K562 (cell line): ENCODE measurements around the gene LCE7A. TPM values are rescaled to one million over a fixed set of nuclear protein-coding genes. Genes with fewer than 3 reads are reported as not detected.

Source experiments
- ATAC-seq: fragments of 200-7000 bp; cut with Tn5 transposase; 3 replicates; pipeline ENCODE4 v1.9.1; 2020; ENCODE audit warnings: moderate library complexity
- BruUV-seq: library from RNA; stranded (reverse); fragments of 400-500 nt; replicated peaks from 2 replicates; lab custom pipeline; 2021; lab: Mats Ljungman, UMichigan
- CTCF ChIA-PET: fragments of 300-600 bp; formaldehyde crosslinking; extraction: SDS; loops from one replicate; lab custom pipeline; 2021; ENCODE audit warnings: low intra/inter-chr PET ratio; lab: Yijun Ruan, JAX
- POLR2A ChIA-PET: fragments of 300-600, 350-650 bp; sonication (Branson Sonifier 250); formaldehyde crosslinking; extraction: SDS; loops from one replicate; lab custom pipeline; 2021; ENCODE audit warnings: antibody characterized with exemption, inconsistent platforms; lab: Yijun Ruan, JAX
- DNase-seq, 4 experiments: peaks; one replicate each; pipeline versions ENCODE4 v3.0.0 to v3.0.0-alpha.2; 2011 to 2018; ENCODE audit warnings: low spot score in 3 of 4, mixed read lengths in 3 of 4; ENCODE audit errors: extremely low read depth in 1 of 4
- FAIRE-seq: peaks from 2 replicates; lab custom pipeline; 2011; peaks lifted over from hg19 to GRCh38; lab: Jason Lieb, UNC
- H2AFZ ChIP-seq: 2 replicates; pipeline ENCODE4 v1.6.0; 2011; ENCODE audit warnings: low read depth, low read length, control low read depth, inconsistent platforms
- H3K27ac ChIP-seq: fragments of 200-600 bp; 3 replicates; pipeline ENCODE4 v1.8.0; 2011; ENCODE audit warnings: low read depth, mild to moderate bottlenecking, control low read depth, inconsistent platforms, low read length, moderate library complexity, mixed read lengths; ENCODE audit errors: extremely low read depth
- H3K27me3 ChIP-seq, 2 experiments: fragments of 300-600 bp in 1 of 2; 2 replicates in 1 of 2; 3 replicates in 1 of 2; pipeline versions ENCODE4 v1.6.0 to v1.8.0; 2011; ENCODE audit warnings: inconsistent platforms in 2 of 2, low read length in 2 of 2, mild to moderate bottlenecking in 1 of 2, mixed read lengths in 1 of 2, moderate library complexity in 1 of 2; ENCODE audit not compliant: control insufficient read depth in 2 of 2, insufficient read depth in 2 of 2
- H3K36me3 ChIP-seq: fragments of 300-600 bp; 3 replicates; pipeline ENCODE4 v1.8.0; 2011; ENCODE audit warnings: mild to moderate bottlenecking, low read length, inconsistent platforms; ENCODE audit not compliant: control insufficient read depth, insufficient read depth
- H3K4me1 ChIP-seq, 2 experiments: fragments of 200-600 bp in 1 of 2; replicated peaks in 1 of 2; 2 replicates in 1 of 2; 3 replicates in 1 of 2; pipeline versions ENCODE4 v1.5.1 to v1.8.0; 2011; ENCODE audit warnings: inconsistent platforms in 2 of 2, low read length in 2 of 2, mild to moderate bottlenecking in 1 of 2, mixed read lengths in 1 of 2, moderate library complexity in 1 of 2; ENCODE audit not compliant: control insufficient read depth in 2 of 2, insufficient read depth in 2 of 2
- H3K4me2 ChIP-seq: 2 replicates; pipeline ENCODE4 v1.6.1; 2011; ENCODE audit warnings: low read length, control low read depth, inconsistent platforms, mixed read lengths; ENCODE audit not compliant: insufficient read depth
- H3K4me3 ChIP-seq: fragments of 200-600 bp; sonication (generic), shearing (Covaris generic); 2 replicates; pipeline ENCODE4 v1.5.1; 2016; ENCODE audit warnings: control low read depth, inconsistent platforms
- H3K79me2 ChIP-seq: fragments of 200-600 bp; 3 replicates; pipeline ENCODE4 v1.8.0; 2011; ENCODE audit warnings: low read length, inconsistent platforms; ENCODE audit not compliant: control insufficient read depth, insufficient read depth
- H3K9ac ChIP-seq, 2 experiments: 2 replicates each; pipeline versions ENCODE4 v1.6.0 to v1.6.1; 2011; ENCODE audit warnings: low read depth in 2 of 2, low read length in 2 of 2, control low read depth in 1 of 2, inconsistent platforms in 1 of 2, mild to moderate bottlenecking in 1 of 2, mixed read lengths in 1 of 2; ENCODE audit not compliant: insufficient read depth in 1 of 2
- H3K9me1 ChIP-seq: one replicate; pipeline ENCODE4 v1.6.0; 2011; ENCODE audit warnings: inconsistent platforms, mild to moderate bottlenecking, low read length, moderate library complexity; ENCODE audit not compliant: control insufficient read depth, insufficient read depth
- H3K9me3 ChIP-seq: replicated peaks from 2 replicates; pipeline ENCODE4 v1.5.1; 2011; ENCODE audit warnings: low read depth, low read length, inconsistent platforms; ENCODE audit not compliant: control insufficient read depth, insufficient read depth
- H4K20me1 ChIP-seq: replicated peaks from 2 replicates; pipeline ENCODE4 v1.6.1; 2011; ENCODE audit warnings: low read length, inconsistent platforms, mixed read lengths; ENCODE audit not compliant: control insufficient read depth, insufficient read depth
- CXXC5 ChIP-seq: fragments of 250-450 bp; sonication (Bioruptor Pico); IDR thresholded peaks from 2 replicates; pipeline ENCODE4 v1.8.0; 2022; ENCODE audit warnings: inconsistent platforms, mild to moderate bottlenecking, moderate library complexity
- ETV6 ChIP-seq, 3 experiments: fragments of 150-350 bp in 1 of 3; sonication (generic) in 1 of 3; formaldehyde crosslinking in 1 of 3; IDR thresholded peaks; 2 replicates each; pipeline versions ENCODE4 v1.6.1 to v1.8.0; 2014 to 2022; ENCODE audit warnings: borderline replicate concordance in 2 of 3, low read depth in 2 of 3, antibody characterized with exemption in 1 of 3, low read length in 1 of 3, mild to moderate bottlenecking in 1 of 3, missing genetic modification reagents in 1 of 3
- HNRNPLL ChIP-seq: fragments of 200-400 bp; formaldehyde crosslinking; IDR thresholded peaks from 2 replicates; pipeline ENCODE4 v1.6.1; 2017; ENCODE audit warnings: low read length, low read depth, mild to moderate bottlenecking; ENCODE audit not compliant: poor library complexity, severe bottlenecking
- JUND ChIP-seq, 2 experiments: IDR thresholded peaks; 2 replicates in 1 of 2; 3 replicates in 1 of 2; pipeline ENCODE4 v1.6.1; 2011; ENCODE audit warnings: borderline replicate concordance in 2 of 2, low read depth in 2 of 2, low read length in 2 of 2, improper control_type of control experiment in 1 of 2, missing biosample characterization in 1 of 2, missing genetic modification characterization in 1 of 2, missing genetic modification reagents in 1 of 2
- LCOR ChIP-seq: sonication (generic); formaldehyde crosslinking; IDR thresholded peaks from 2 replicates; pipeline ENCODE4 v1.8.0; 2022; ENCODE audit warnings: mild to moderate bottlenecking, missing genetic modification reagents
- MTA1 ChIP-seq: fragments of 450-650 bp; IDR thresholded peaks from 2 replicates; pipeline ENCODE4 v1.6.1; 2017; ENCODE audit warnings: borderline replicate concordance
- POLR3G ChIP-seq: IDR thresholded peaks from 2 replicates; pipeline ENCODE4 v1.6.1; 2011; ENCODE audit not compliant: insufficient read length, insufficient replicate concordance; ENCODE audit errors: extremely low read depth
- RAD21 ChIP-seq, 2 experiments: fragments of 250-450 bp in 1 of 2; fragments of 450-650 bp in 1 of 2; sonication (Bioruptor Pico) in 1 of 2; formaldehyde crosslinking in 1 of 2; IDR thresholded peaks in 1 of 2; conservative IDR thresholded peaks in 1 of 2; 2 replicates each; pipeline versions ENCODE4 v1.4.0 to v1.8.0; 2020 to 2022; ENCODE audit warnings: mild to moderate bottlenecking in 2 of 2, moderate library complexity in 1 of 2
- SMAD3 ChIP-seq: fragments of 450-650 bp; formaldehyde crosslinking; conservative IDR thresholded peaks from 2 replicates; pipeline ENCODE4 v1.4.0; 2020; ENCODE audit warnings: mild to moderate bottlenecking
- SMARCA4 ChIP-seq: fragments of 450-650 bp; IDR thresholded peaks from 2 replicates; pipeline ENCODE4 v1.6.1; 2016
- ZNF133 ChIP-seq: fragments of 250-450 bp; sonication (Bioruptor Pico); IDR thresholded peaks from 2 replicates; pipeline ENCODE4 v1.4.0; 2020; ENCODE audit warnings: mild to moderate bottlenecking
- in situ Hi-C: fragments of 300-500 bp; cut with MboI; formaldehyde crosslinking; loops from 4 replicates; pipeline ENCODE4 v1.15.0; 2018; ENCODE audit warnings: inconsistent platforms, mixed read lengths
- intact Hi-C: fragments of 100-400 bp; cut with micrococcal nuclease; formaldehyde crosslinking; loops from 2 replicates; pipeline ENCODE4 v1.14.2; 2022
- polyA plus RNA-seq, 8 experiments: library from polyadenylated mRNA; depleted of rRNA in 4 of 8; stranded (reverse) in 5 of 8; unstranded in 3 of 8; fragments of >200 nt; fragmentation: Nextera tagmentation in 2 of 8; fragmentation: Illumina TruSeq in 1 of 8; extraction: Ambion mirVana in 2 of 8; extraction: Trizol in 1 of 8; gene quantifications; 2 replicates each; pipeline versions ENCODE4 v1.2.1 to v1.2.3, GENCODE V29; 2011 to 2014; ENCODE audit warnings: inconsistent platforms in 1 of 8, missing spikeins in 1 of 8
- total RNA-seq, 7 experiments: library from RNA; depleted of rRNA in 6 of 7; stranded (reverse); fragments of >200 nt in 6 of 7; fragmentation: Illumina TruSeq in 2 of 7; extraction: Trizol in 2 of 7; gene quantifications; 2 replicates each; pipeline versions ENCODE4 v1.2.1 to v1.2.3, GENCODE V29; 2011 to 2021; ENCODE audit warnings: low replicate concordance in 1 of 7
- TF ChIP-seq, protein P1 (sequence below): IDR thresholded peaks from 2 replicates; pipeline ENCODE4 v1.6.1; 2011; ENCODE audit warnings: borderline replicate concordance, low read depth, mild to moderate bottlenecking, moderate library complexity, low read length; ENCODE audit not compliant: insufficient read depth, poor library complexity, severe bottlenecking
- TF ChIP-seq, protein P2 (sequence below): fragments of 450-650 bp; conservative IDR thresholded peaks from 2 replicates; pipeline ENCODE4 v1.6.1; 2016; ENCODE audit warnings: missing genetic modification characterization, low read depth, mild to moderate bottlenecking, control low read depth, missing compliant biosample characterization
- TF ChIP-seq, protein P3 (sequence below): fragments of 250-450 bp; sonication (Bioruptor Pico); IDR thresholded peaks from 2 replicates; pipeline ENCODE4 v1.5.0; 2021
- TF ChIP-seq, protein P4 (sequence below): sonication (generic); formaldehyde crosslinking; IDR thresholded peaks from 2 replicates; pipeline ENCODE4 v1.8.1; 2023; ENCODE audit warnings: mild to moderate bottlenecking, missing genetic modification reagents, moderate library complexity

The LCE7A gene
- total and polyA plus RNA-seq, 9 of the 15 experiments (the other 6 are each of a cell fraction or from before 2014, with no cell fraction given): not detected

DNA sequence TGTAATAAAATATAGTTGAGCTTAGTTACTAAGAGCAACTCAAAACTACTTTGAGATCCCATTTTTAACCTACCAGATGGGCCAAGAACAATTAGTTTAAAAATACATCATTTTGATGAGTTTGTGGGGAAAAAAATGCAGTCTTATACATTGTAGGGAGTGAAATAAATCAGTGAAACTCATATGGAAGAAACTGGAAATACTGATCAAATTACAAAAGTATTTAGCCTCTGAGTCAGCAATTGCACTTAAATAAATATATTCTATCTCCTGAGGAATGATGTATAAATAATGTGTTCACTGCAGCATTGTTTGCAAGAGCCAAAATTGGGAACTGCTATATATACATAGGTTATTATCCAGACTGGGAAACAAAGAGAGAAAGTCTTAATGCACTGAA is 13.7 kb downstream of the LCE7A start:
- H2AFZ ChIP-seq: no peak overlapping the region
- no peaks in the 10 kb centered on the region for H3K36me3 ChIP-seq
- in situ Hi-C loops (loop anchor here (10.0 kb wide), 2 partner anchors 321 to 351 kb away; no protein-coding TSS in a partner anchor), intact Hi-C loops (loop anchor here (5.0 to 10.0 kb wide), 2 partner anchors 319 to 351 kb away; no protein-coding TSS in a partner anchor)
- no peak overlapping the region for H3K9ac ChIP-seq
- no peak for FAIRE-seq
- no peaks in the 10 kb centered on the region for H3K4me1 ChIP-seq
- no peaks in the 10 kb centered on the region for H4K20me1 ChIP-seq
- CTCF ChIA-PET: interaction anchor here (0.8 kb wide), 1 partner anchor 349 kb away, joined by 3 read pairs; no protein-coding TSS in a partner anchor
- no TSS peak for BruUV-seq
- H3K79me2 ChIP-seq: no peaks in the 10 kb centered on the region
- ATAC-seq: no peak
- no peaks in the 10 kb centered on the region for H3K9me1 ChIP-seq
- no peak for DNase-seq
- POLR2A ChIA-PET: no interaction called here
- H3K4me3 ChIP-seq: no peak overlapping the region
- H3K27me3 ChIP-seq: no peaks in the 10 kb centered on the region; a peak in 1 of 5 replicates
- H3K9me3 ChIP-seq: no peaks in the 10 kb centered on the region
- no peak overlapping the region for H3K4me2 ChIP-seq
- no peak overlapping the region for H3K27ac ChIP-seq
- TF ChIP-seq, protein P1, sequence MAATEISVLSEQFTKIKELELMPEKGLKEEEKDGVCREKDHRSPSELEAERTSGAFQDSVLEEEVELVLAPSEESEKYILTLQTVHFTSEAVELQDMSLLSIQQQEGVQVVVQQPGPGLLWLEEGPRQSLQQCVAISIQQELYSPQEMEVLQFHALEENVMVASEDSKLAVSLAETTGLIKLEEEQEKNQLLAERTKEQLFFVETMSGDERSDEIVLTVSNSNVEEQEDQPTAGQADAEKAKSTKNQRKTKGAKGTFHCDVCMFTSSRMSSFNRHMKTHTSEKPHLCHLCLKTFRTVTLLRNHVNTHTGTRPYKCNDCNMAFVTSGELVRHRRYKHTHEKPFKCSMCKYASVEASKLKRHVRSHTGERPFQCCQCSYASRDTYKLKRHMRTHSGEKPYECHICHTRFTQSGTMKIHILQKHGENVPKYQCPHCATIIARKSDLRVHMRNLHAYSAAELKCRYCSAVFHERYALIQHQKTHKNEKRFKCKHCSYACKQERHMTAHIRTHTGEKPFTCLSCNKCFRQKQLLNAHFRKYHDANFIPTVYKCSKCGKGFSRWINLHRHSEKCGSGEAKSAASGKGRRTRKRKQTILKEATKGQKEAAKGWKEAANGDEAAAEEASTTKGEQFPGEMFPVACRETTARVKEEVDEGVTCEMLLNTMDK: no peak
- TF ChIP-seq HNRNPLL: no peak
- no peak for TF ChIP-seq JUND (IDR thresholded peaks at IDR 0.05; ENCODE audit: borderline replicate concordance, low read depth, low read length)
- no peak for TF ChIP-seq JUND (tag; IDR thresholded peaks at IDR 0.05; ENCODE audit: borderline replicate concordance, low read depth, low read length)
- TF ChIP-seq ETV6 (IDR thresholded peaks at IDR 0.05; ENCODE audit: borderline replicate concordance in 1 of 2, low read depth in 2 of 2, low read length in 1 of 2): no peak
- TF ChIP-seq ETV6 (CRISPR knock-in tag; IDR thresholded peaks at IDR 0.05; ENCODE audit: borderline replicate concordance): no peak
- TF ChIP-seq LCOR (CRISPR knock-in tag): no peak
- TF ChIP-seq CXXC5 (CRISPR knock-in tag): no peak
- TF ChIP-seq RAD21 (CRISPR knock-in tag; conservative IDR thresholded peaks at IDR 0.05 in 1 of 2, IDR thresholded peaks at IDR 0.05 in 1 of 2): no peak
- no peak for TF ChIP-seq SMARCA4
- TF ChIP-seq, protein P2, sequence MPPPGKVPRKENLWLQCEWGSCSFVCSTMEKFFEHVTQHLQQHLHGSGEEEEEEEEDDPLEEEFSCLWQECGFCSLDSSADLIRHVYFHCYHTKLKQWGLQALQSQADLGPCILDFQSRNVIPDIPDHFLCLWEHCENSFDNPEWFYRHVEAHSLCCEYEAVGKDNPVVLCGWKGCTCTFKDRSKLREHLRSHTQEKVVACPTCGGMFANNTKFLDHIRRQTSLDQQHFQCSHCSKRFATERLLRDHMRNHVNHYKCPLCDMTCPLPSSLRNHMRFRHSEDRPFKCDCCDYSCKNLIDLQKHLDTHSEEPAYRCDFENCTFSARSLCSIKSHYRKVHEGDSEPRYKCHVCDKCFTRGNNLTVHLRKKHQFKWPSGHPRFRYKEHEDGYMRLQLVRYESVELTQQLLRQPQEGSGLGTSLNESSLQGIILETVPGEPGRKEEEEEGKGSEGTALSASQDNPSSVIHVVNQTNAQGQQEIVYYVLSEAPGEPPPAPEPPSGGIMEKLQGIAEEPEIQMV (tag): no peak
- TF ChIP-seq MTA1: no peak
- no peak for TF ChIP-seq SMAD3 (CRISPR knock-in tag)
- TF ChIP-seq, protein P3, sequence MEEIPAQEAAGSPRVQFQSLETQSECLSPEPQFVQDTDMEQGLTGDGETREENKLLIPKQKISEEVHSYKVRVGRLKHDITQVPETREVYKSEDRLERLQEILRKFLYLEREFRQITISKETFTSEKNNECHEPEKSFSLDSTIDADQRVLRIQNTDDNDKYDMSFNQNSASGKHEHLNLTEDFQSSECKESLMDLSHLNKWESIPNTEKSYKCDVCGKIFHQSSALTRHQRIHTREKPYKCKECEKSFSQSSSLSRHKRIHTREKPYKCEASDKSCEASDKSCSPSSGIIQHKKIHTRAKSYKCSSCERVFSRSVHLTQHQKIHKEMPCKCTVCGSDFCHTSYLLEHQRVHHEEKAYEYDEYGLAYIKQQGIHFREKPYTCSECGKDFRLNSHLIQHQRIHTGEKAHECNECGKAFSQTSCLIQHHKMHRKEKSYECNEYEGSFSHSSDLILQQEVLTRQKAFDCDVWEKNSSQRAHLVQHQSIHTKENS: no peak
- no peak for TF ChIP-seq ZNF133 (CRISPR knock-in tag)
- no peak for TF ChIP-seq POLR3G
- TF ChIP-seq, protein P4, sequence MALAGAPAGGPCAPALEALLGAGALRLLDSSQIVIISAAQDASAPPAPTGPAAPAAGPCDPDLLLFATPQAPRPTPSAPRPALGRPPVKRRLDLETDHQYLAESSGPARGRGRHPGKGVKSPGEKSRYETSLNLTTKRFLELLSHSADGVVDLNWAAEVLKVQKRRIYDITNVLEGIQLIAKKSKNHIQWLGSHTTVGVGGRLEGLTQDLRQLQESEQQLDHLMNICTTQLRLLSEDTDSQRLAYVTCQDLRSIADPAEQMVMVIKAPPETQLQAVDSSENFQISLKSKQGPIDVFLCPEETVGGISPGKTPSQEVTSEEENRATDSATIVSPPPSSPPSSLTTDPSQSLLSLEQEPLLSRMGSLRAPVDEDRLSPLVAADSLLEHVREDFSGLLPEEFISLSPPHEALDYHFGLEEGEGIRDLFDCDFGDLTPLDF: no peak
